Glutamatergic neuron (in vitro differentiated cells): Measurements from ENCODE around the gene RASSF7. TPM values are rescaled to one million over a fixed set of nuclear protein-coding genes. Genes with fewer than 3 reads are reported as not detected.

ENCODE experiments used
- DNase-seq: peaks from one replicate; pipeline ENCODE4 v3.0.0; 2022
- H3K27ac Mint-ChIP-seq: one replicate; pipeline ENCODE4 v1.8.0; 2020; ENCODE audit warnings: mild to moderate bottlenecking, mixed read lengths, inconsistent platforms; ENCODE audit not compliant: unreplicated experiment
- H3K27me3 Mint-ChIP-seq: one replicate; pipeline ENCODE4 v1.8.0; 2020; ENCODE audit warnings: mild to moderate bottlenecking, moderate library complexity, mixed read lengths, inconsistent platforms; ENCODE audit not compliant: unreplicated experiment
- H3K36me3 Mint-ChIP-seq: one replicate; pipeline ENCODE4 v1.8.0; 2020; ENCODE audit warnings: mild to moderate bottlenecking, mixed read lengths, inconsistent platforms; ENCODE audit not compliant: unreplicated experiment
- H3K4me1 Mint-ChIP-seq: one replicate; pipeline ENCODE4 v1.8.0; 2020; ENCODE audit warnings: mild to moderate bottlenecking, low read depth, mixed read lengths, inconsistent platforms; ENCODE audit not compliant: unreplicated experiment
- H3K4me3 Mint-ChIP-seq: one replicate; pipeline ENCODE4 v1.8.0; 2020; ENCODE audit warnings: mild to moderate bottlenecking, mixed read lengths, inconsistent platforms; ENCODE audit not compliant: unreplicated experiment
- H3K9me3 Mint-ChIP-seq: one replicate; pipeline ENCODE4 v1.8.0; 2020; ENCODE audit warnings: mild to moderate bottlenecking, moderate library complexity, mixed read lengths, inconsistent platforms; ENCODE audit not compliant: unreplicated experiment
- total RNA-seq: library from RNA; stranded (reverse); fragmentation: NEBNext Ultra II Directional; extraction: Animal tissue kit (Norgen Biotek cat#: 25700); gene quantifications from one replicate; pipeline ENCODE4 v1.2.1, GENCODE V29; 2021; ENCODE audit not compliant: unreplicated experiment
- TF ChIP-seq, protein P1 (sequence below): fragments of 200-600 bp; sonication (generic); IDR thresholded peaks from one replicate; pipeline ENCODE4 v1.5.0; 2021; ENCODE audit not compliant: partially characterized antibody, unreplicated experiment

Gene RASSF7
- total RNA-seq, 1 donor from 2014 or later: 9.4 TPM

DNA sequence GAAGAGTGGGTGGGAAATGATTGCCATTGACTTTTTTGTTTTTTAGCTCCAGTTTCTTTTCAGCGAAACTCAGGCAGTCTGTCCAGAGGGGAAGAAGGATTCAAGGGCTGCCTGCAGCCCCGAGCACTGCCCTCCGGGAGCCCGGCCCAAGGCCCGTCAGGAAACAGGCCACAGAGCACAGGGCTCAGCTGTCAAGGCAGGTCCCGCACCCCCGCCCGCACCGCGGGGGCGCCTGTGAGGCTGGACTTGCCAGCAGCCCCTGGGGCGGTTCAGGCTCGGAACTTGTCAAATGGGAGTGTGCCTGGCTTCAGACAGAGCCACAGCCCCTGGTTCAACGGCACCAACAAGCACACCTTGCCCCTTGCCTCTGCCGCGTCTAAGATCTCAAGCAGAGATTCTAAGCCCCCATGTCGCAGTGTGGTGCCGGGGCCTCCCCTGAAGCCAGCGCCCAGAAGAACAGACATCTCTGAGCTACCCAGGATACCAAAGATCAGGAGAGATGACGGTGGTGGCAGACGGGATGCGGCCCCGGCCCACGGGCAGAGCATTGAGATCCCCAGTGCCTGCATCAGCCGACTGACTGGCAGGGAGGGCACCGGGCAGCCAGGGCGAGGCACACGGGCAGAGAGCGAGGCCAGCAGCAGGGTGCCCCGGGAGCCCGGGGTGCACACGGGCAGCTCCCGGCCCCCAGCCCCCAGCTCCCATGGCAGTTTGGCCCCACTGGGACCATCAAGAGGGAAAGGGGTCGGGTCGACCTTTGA lies 46.4 kb downstream of the RASSF7 start:
- Mint-ChIP-seq H3K4me1 (peaks cover 4% of the 10 kb centered on the region), H3K4me3 (peak overlapping the region; percentile 67), H3K27ac (peak overlapping the region; percentile 62), H3K9me3 (peaks cover 10% of the 10 kb centered on the region), H3K27me3 (peaks cover 5% of the 10 kb centered on the region), H3K36me3 (peaks cover 4% of the 10 kb centered on the region)
- no peak for DNase-seq
- TF ChIP-seq, protein P1, sequence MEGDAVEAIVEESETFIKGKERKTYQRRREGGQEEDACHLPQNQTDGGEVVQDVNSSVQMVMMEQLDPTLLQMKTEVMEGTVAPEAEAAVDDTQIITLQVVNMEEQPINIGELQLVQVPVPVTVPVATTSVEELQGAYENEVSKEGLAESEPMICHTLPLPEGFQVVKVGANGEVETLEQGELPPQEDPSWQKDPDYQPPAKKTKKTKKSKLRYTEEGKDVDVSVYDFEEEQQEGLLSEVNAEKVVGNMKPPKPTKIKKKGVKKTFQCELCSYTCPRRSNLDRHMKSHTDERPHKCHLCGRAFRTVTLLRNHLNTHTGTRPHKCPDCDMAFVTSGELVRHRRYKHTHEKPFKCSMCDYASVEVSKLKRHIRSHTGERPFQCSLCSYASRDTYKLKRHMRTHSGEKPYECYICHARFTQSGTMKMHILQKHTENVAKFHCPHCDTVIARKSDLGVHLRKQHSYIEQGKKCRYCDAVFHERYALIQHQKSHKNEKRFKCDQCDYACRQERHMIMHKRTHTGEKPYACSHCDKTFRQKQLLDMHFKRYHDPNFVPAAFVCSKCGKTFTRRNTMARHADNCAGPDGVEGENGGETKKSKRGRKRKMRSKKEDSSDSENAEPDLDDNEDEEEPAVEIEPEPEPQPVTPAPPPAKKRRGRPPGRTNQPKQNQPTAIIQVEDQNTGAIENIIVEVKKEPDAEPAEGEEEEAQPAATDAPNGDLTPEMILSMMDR: no peak

DNA sequence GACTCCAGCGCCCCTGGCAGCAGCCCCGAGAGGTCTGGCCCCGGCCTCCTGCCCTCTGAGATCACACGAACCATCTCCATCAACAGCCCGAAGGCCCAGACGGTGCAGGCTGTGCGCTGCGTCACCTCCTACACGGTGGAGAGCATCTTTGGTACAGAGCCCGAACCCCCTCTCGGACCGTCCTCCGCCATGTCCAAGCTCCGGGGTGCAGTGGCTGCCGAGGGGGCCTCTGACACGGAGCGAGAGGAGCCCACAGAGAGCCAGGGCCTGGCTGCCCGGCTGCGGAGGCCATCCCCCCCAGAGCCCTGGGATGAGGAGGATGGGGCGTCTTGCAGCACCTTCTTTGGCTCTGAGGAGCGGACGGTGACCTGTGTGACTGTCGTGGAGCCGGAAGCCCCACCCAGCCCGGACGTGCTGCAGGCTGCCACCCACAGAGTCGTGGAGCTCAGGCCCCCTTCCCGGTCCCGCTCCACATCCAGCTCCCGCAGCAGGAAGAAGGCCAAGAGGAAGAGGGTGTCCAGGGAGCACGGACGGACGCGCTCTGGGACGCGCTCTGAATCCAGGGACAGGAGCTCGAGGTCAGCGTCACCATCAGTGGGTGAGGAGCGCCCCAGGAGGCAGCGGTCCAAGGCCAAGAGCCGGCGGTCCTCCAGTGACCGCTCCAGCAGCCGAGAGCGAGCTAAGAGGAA lies 47.3 kb downstream of the RASSF7 start:
- no peak for DNase-seq
- Mint-ChIP-seq H3K36me3 (peaks cover 4% of the 10 kb centered on the region), H3K4me1 (peaks cover 7% of the 10 kb centered on the region), H3K27ac (no peak overlapping the region), H3K9me3 (peaks cover 13% of the 10 kb centered on the region), H3K4me3 (no peak overlapping the region), H3K27me3 (peaks cover 6% of the 10 kb centered on the region)
- TF ChIP-seq, protein P1: no peak

DNA sequence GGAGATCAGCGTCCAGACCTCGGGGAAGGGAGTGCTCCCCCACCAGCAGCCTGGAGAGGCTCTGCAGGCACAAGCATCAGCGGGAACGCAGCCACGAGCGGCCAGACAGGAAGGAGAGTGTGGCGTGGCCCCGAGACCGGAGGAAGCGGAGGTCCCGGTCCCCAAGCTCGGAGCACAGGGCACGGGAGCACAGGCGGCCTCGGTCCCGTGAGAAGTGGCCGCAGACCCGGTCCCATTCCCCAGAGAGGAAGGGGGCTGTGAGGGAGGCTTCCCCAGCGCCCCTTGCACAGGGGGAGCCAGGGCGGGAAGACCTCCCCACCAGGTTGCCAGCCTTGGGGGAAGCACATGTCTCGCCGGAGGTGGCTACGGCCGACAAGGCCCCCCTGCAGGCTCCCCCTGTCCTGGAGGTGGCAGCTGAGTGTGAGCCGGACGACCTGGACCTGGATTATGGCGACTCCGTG lies 48.1 kb downstream of the RASSF7 start:
- Mint-ChIP-seq H3K27ac (no peak overlapping the region), H3K36me3 (peaks cover 4% of the 10 kb centered on the region), H3K27me3 (peaks cover 6% of the 10 kb centered on the region), H3K9me3 (peaks cover 13% of the 10 kb centered on the region), H3K4me1 (peaks cover 7% of the 10 kb centered on the region), H3K4me3 (no peak overlapping the region)
- no peak for DNase-seq
- TF ChIP-seq, protein P1: no peak

DNA sequence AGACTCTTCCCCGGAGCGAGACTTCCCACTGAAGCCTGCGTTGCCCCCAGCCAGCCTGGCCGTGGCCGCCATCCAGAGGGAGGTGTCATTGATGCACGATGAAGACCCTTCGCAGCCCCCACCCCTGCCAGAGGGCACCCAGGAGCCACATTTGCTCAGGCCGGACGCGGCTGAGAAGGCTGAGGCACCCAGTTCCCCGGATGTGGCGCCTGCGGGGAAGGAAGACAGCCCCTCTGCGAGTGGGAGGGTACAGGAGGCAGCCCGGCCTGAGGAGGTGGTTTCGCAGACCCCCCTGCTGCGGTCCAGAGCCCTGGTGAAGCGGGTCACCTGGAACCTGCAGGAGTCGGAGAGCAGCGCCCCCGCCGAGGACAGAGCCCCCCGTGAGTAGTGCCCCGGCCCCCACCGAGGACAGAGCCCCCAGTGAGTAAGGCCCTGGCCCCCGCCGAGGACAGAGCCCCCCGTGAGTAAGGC lies 48.6 kb downstream of the RASSF7 start:
- Mint-ChIP-seq H3K27me3 (peaks cover 6% of the 10 kb centered on the region), H3K4me3 (no peak overlapping the region), H3K9me3 (peaks cover 15% of the 10 kb centered on the region), H3K4me1 (peaks cover 9% of the 10 kb centered on the region), H3K36me3 (peaks cover 4% of the 10 kb centered on the region), H3K27ac (no peak overlapping the region)
- TF ChIP-seq, protein P1: no peak
- no peak for DNase-seq
